ENCODE measurements around the gene GLYATL1B.
"Not testable (repeated sequence)": the region's sequence is repeated elsewhere in the genome, so short reads cannot be mapped to it uniquely, and the experiment has no call there.

Gene GLYATL1B

GRCh38 chr11:59086007-59086406 lies at the start of gene GLYATL1B:
GLYATL1B (plus strand) TSS chr11:59086307; CDS start chr11:59086307, 0 bp downstream.
- not testable (repeated sequence) for DNase-seq

GRCh38 chr11:59036542-59036941 lies 49.6 kb upstream of the GLYATL1B start:
- not testable (repeated sequence) for DNase-seq

- not testable (repeated sequence) for DNase-seq
These were observed 48.7 kb upstream of the GLYATL1B start for GRCh38 chr11:59037434-59037833.

GRCh38 chr11:59040607-59041006 lies 45.5 kb upstream of the GLYATL1B start:
- DNase-seq = peak in 1 of 2 experiments; percentile 25

- DNase-seq = not testable (repeated sequence)
These were observed 34.7 kb upstream of the GLYATL1B start for GRCh38 chr11:59051383-59051782.

GRCh38 chr11:59052355-59052754 lies 33.8 kb upstream of the GLYATL1B start:
- not testable (repeated sequence) for DNase-seq

GRCh38 chr11:59053387-59053786 lies 32.7 kb upstream of the GLYATL1B start:
- DNase-seq = peak; percentile 6 to 8

GRCh38 chr11:59058120-59059033 lies 27.7 kb upstream of the GLYATL1B start:
- peak; percentile 79 to 90 for DNase-seq

GRCh38 chr11:59060096-59060495 lies 26.0 kb upstream of the GLYATL1B start:
- DNase-seq = not testable (repeated sequence)

GRCh38 chr11:59062602-59063529 lies 23.2 kb upstream of the GLYATL1B start:
- no peak for DNase-seq

- DNase-seq = not testable (repeated sequence)
These were observed 21.9 kb upstream of the GLYATL1B start for GRCh38 chr11:59063996-59064727.

- DNase-seq = no peak
These were observed 17.0 kb upstream of the GLYATL1B start for GRCh38 chr11:59069087-59069486.

- no peak for DNase-seq
These were observed 9.1 kb upstream of the GLYATL1B start for GRCh38 chr11:59076876-59077571.

- DNase-seq = no peak
These were observed 7.7 kb upstream of the GLYATL1B start for GRCh38 chr11:59078435-59078834.

- DNase-seq = no peak
These were observed 7.0 kb upstream of the GLYATL1B start for GRCh38 chr11:59079086-59079485.

GRCh38 chr11:59080421-59080820 lies 5.7 kb upstream of the GLYATL1B start:
- DNase-seq = not testable (repeated sequence)

GRCh38 chr11:59081430-59082020 lies 4.6 kb upstream of the GLYATL1B start:
- DNase-seq = not testable (repeated sequence)

- DNase-seq = no peak
These were observed 2.1 kb downstream of the GLYATL1B start for GRCh38 chr11:59088162-59088561.

- not testable (repeated sequence) for DNase-seq
These were observed 7.5 kb downstream of the GLYATL1B start for GRCh38 chr11:59093576-59093975.

GRCh38 chr11:59095225-59095624 lies 9.1 kb downstream of the GLYATL1B start:
- DNase-seq = not testable (repeated sequence)

- not testable (repeated sequence) for DNase-seq
These were observed 10.0 kb downstream of the GLYATL1B start for GRCh38 chr11:59095972-59096575.
